GM12878 (cell line): Measurements from ENCODE around the gene NFIX. TPM values are rescaled to one million over a fixed set of nuclear protein-coding genes. Genes with fewer than 3 reads are reported as not detected.

ENCODE experiments used
- ATAC-seq: fragments of 200-7000 bp; cut with Tn5 transposase; 3 replicates; pipeline ENCODE4 v1.9.1; 2020; ENCODE audit warnings: mild to moderate bottlenecking, moderate library complexity
- BruUV-seq: library from RNA; stranded (reverse); fragments of 400-500 nt; replicated peaks from 2 replicates; lab custom pipeline; 2021; lab: Mats Ljungman, UMichigan
- CTCF ChIA-PET: fragments of 300-600 bp; sonication (Branson Sonifier 250); formaldehyde crosslinking; extraction: SDS; loops from one replicate; lab custom pipeline; 2021; ENCODE audit warnings: inconsistent platforms; lab: Yijun Ruan, JAX
- POLR2A ChIA-PET: fragments of 350-600 bp; formaldehyde crosslinking; extraction: SDS; loops from one replicate; lab custom pipeline; 2021; ENCODE audit warnings: inconsistent platforms; lab: Charles Lee
- RAD21 ChIA-PET: fragments of 300-600 bp; sonication (Branson Sonifier 250); formaldehyde crosslinking; loops from one replicate; lab custom pipeline; 2023; ENCODE audit warnings: antibody characterized with exemption; ENCODE audit not compliant: unreplicated experiment; lab: Charles Lee
- SMC1A ChIA-PET: fragments of 300-600 bp; sonication (Branson Sonifier 250); formaldehyde crosslinking; loops from one replicate; lab custom pipeline; 2023; ENCODE audit not compliant: unreplicated experiment, uncharacterized antibody; lab: Charles Lee
- DNase-seq: peaks from one replicate; pipeline ENCODE4 v3.0.0-alpha.2; 2011; ENCODE audit warnings: low read depth, low spot score
- FAIRE-seq: peaks from 3 replicates; lab custom pipeline; 2011; peaks lifted over from hg19 to GRCh38; lab: Jason Lieb, UNC
- H2AFZ ChIP-seq: 2 replicates; pipeline ENCODE4 v1.6.0; 2011; ENCODE audit warnings: low read depth, low read length, control low read depth; ENCODE audit not compliant: control insufficient read depth
- H3K27ac ChIP-seq: 2 replicates; pipeline ENCODE4 v1.5.1; 2011; ENCODE audit warnings: control low read depth; ENCODE audit not compliant: control insufficient read depth, insufficient read depth
- H3K27me3 ChIP-seq, 2 experiments: replicated peaks in 1 of 2; 2 replicates each; pipeline versions ENCODE4 v1.6.0 to v1.6.1; 2011; ENCODE audit warnings: low read length in 1 of 2; ENCODE audit not compliant: control insufficient read depth in 2 of 2, insufficient read depth in 2 of 2
- H3K36me3 ChIP-seq, 2 experiments: 2 replicates each; pipeline ENCODE4 v1.5.1; 2011; ENCODE audit warnings: low read length in 1 of 2; ENCODE audit not compliant: control insufficient read depth in 2 of 2, insufficient read depth in 2 of 2
- H3K4me1 ChIP-seq: 2 replicates; pipeline ENCODE4 v1.6.1; 2011; ENCODE audit warnings: mild to moderate bottlenecking, low read length, moderate library complexity, mixed read lengths; ENCODE audit not compliant: control insufficient read depth, insufficient read depth
- H3K4me2 ChIP-seq: 2 replicates; pipeline ENCODE4 v1.6.0; 2011; ENCODE audit warnings: control low read depth; ENCODE audit not compliant: control insufficient read depth, insufficient read depth
- H3K4me3 ChIP-seq: fragments of 200-600 bp; sonication (generic); 2 replicates; pipeline ENCODE4 v1.5.1; 2016
- H3K79me2 ChIP-seq: 2 replicates; pipeline ENCODE4 v1.6.0; 2011; ENCODE audit warnings: low read length; ENCODE audit not compliant: control insufficient read depth, insufficient read depth
- H3K9ac ChIP-seq: 2 replicates; pipeline ENCODE4 v1.8.0; 2011; ENCODE audit warnings: low read length, control low read depth, mixed read lengths; ENCODE audit not compliant: control insufficient read depth, insufficient read depth
- H3K9me3 ChIP-seq: replicated peaks from 3 replicates; pipeline ENCODE4 v1.5.1; 2011; ENCODE audit warnings: mild to moderate bottlenecking, low read length; ENCODE audit not compliant: control insufficient read depth, insufficient read depth
- H4K20me1 ChIP-seq: 2 replicates; pipeline ENCODE4 v1.6.0; 2011; ENCODE audit not compliant: control insufficient read depth, insufficient read depth
- BCL11A ChIP-seq: IDR thresholded peaks from 2 replicates; pipeline ENCODE4 v1.6.1; 2011; ENCODE audit warnings: low read depth, low read length
- CREM ChIP-seq: IDR thresholded peaks from 2 replicates; pipeline ENCODE4 v1.6.1; 2014; ENCODE audit warnings: antibody characterized with exemption, low read depth
- EED ChIP-seq: sonication (generic); IDR thresholded peaks from 2 replicates; pipeline ENCODE4 v1.6.1; 2016; ENCODE audit warnings: antibody characterized with exemption, low read depth
- EZH2 ChIP-seq: IDR thresholded peaks from 2 replicates; pipeline ENCODE4 v1.6.1; 2012; ENCODE audit warnings: low read depth, mild to moderate bottlenecking, control low read depth, inconsistent platforms, low read length, borderline replicate concordance; ENCODE audit not compliant: control insufficient read depth
- IKZF1 ChIP-seq: fragments of 450-650 bp; conservative IDR thresholded peaks from 2 replicates; pipeline ENCODE4 v1.6.1; 2017; ENCODE audit warnings: antibody characterized with exemption, mild to moderate bottlenecking
- NFYA ChIP-seq: IDR thresholded peaks from 2 replicates; pipeline ENCODE4 v1.6.1; 2011; ENCODE audit warnings: low read depth, mild to moderate bottlenecking, low read length, improper control_type of control experiment, borderline replicate concordance
- NR2C2 ChIP-seq: IDR thresholded peaks from 2 replicates; pipeline ENCODE4 v1.6.1; 2011; ENCODE audit warnings: borderline replicate concordance, low read depth; ENCODE audit not compliant: control insufficient read depth, insufficient read length
- POLR2A ChIP-seq: IDR thresholded peaks from 2 replicates; pipeline ENCODE4 v1.6.1; 2011; ENCODE audit warnings: low read depth, mild to moderate bottlenecking, low read length
- RUNX3 ChIP-seq: IDR thresholded peaks from 2 replicates; pipeline ENCODE4 v1.6.1; 2012; ENCODE audit warnings: low read length, inconsistent platforms
- SMAD1 ChIP-seq: fragments of 450-650 bp; IDR thresholded peaks from 2 replicates; pipeline ENCODE4 v1.6.1; 2018; ENCODE audit warnings: mild to moderate bottlenecking, low read depth; ENCODE audit not compliant: partially characterized antibody
- SMC3 ChIP-seq: IDR thresholded peaks from 2 replicates; pipeline ENCODE4 v1.6.1; 2011; ENCODE audit warnings: low read length, improper control_type of control experiment, borderline replicate concordance
- STAT1 ChIP-seq: fragments of 450-650 bp; conservative IDR thresholded peaks from 2 replicates; pipeline ENCODE4 v1.6.1; 2014; ENCODE audit warnings: antibody characterized with exemption, mild to moderate bottlenecking
- TCF3 ChIP-seq: IDR thresholded peaks from 2 replicates; pipeline ENCODE4 v1.6.1; 2012; ENCODE audit warnings: low read depth, mild to moderate bottlenecking, low read length, borderline replicate concordance; ENCODE audit not compliant: insufficient read depth
- ZNF217 ChIP-seq: fragments of 450-650 bp; IDR thresholded peaks from 2 replicates; pipeline ENCODE4 v1.6.1; 2017; ENCODE audit warnings: antibody characterized with exemption, mild to moderate bottlenecking
- WGBS: methylation state at CpG from one replicate; pipeline ENCODE4 v1.1.6; 2016; ENCODE audit warnings: low lambda C conversion rate; ENCODE audit not compliant: insufficient replicate concordance, insufficient coverage; ENCODE audit errors: missing lambda C conversion rate; 5-methylcytosine and 5-hydroxymethylcytosine counted together
- in situ Hi-C: fragments of 300-500 bp; cut with MboI; formaldehyde crosslinking; loops from 9 replicates; pipeline ENCODE4 v1.14.3; 2018; ENCODE audit warnings: mixed read lengths
- intact Hi-C: fragments of 100-400 bp; cut with micrococcal nuclease; formaldehyde crosslinking; loops from one replicate; pipeline ENCODE4 v1.14.2; 2022; ENCODE audit not compliant: unreplicated experiment
- polyA plus RNA-seq, 11 experiments: library from polyadenylated mRNA; depleted of rRNA in 4 of 11; unstranded in 6 of 11; stranded (reverse) in 5 of 11; fragments of >200 nt; fragmentation: Nextera tagmentation in 4 of 11; fragmentation: Illumina TruSeq in 1 of 11; extraction: Ambion mirVana in 4 of 11; extraction: Trizol in 1 of 11; gene quantifications; 1 replicate in 1 of 11; 2 replicates in 10 of 11; pipeline versions ENCODE4 v1.2.1 to v1.2.3, GENCODE V29; 2011 to 2016; ENCODE audit warnings: inconsistent platforms in 2 of 11, missing spikeins in 2 of 11, low read depth in 1 of 11
- total RNA-seq, 4 experiments: library from RNA; depleted of rRNA in 3 of 4; stranded (reverse); fragments of >200 nt in 3 of 4; fragmentation: Illumina TruSeq in 1 of 4; extraction: Trizol in 1 of 4; gene quantifications; 2 replicates each; pipeline versions ENCODE4 v1.2.1 to v1.2.3, GENCODE V29; 2013 to 2021
- TF ChIP-seq, protein P1 (sequence below): IDR thresholded peaks from 2 replicates; pipeline ENCODE4 v1.6.1; 2011; ENCODE audit warnings: borderline replicate concordance, low read depth, mild to moderate bottlenecking, moderate library complexity, low read length; ENCODE audit not compliant: insufficient read depth, poor library complexity, severe bottlenecking
- TF ChIP-seq, protein P2 (sequence below): fragments of 150-350 bp; IDR thresholded peaks from 2 replicates; pipeline ENCODE4 v1.6.1; 2016; ENCODE audit warnings: low read depth, low read length
- TF ChIP-seq, protein P3 (sequence below): fragments of 150-350 bp; IDR thresholded peaks from 2 replicates; pipeline ENCODE4 v1.6.1; 2014; ENCODE audit warnings: mild to moderate bottlenecking, low read depth, low read length

NFIX gene
- total and polyA plus RNA-seq, 10 of the 15 experiments (the other 5 are each of a cell fraction or from before 2014, with no cell fraction given), result 0.02 to 2.2 (median 0.28) TPM

DNA sequence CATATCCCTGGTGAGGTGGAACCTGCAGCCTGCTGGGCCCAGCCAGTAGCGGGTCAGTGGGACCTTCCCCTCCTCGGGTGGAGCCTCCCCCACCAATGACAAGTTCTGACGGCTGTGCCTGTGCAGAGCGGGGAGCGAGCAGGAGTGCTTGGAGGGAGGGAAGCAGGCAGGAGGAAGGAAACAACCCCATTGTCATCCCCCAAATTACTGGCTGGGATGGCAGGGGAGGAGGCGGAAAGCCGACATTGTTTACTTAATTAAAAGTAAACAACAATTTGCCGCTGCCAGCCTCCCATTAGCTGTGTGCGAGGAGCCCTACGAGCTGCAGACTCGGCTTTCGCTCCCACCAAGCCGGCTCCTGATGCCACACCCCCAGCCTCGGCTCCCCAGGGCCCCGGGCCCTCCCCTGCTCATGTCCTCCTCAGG is 61.9 kb downstream of the NFIX start:
- TF ChIP-seq STAT1 (no peak), BCL11A (no peak), ZNF217 (no peak), TCF3 (no peak), CREM (no peak), POLR2A (no peak), RUNX3 (no peak), IKZF1 (no peak), SMC3 (no peak), NR2C2 (no peak), NFYA (no peak), SMAD1 (no peak), EED (no peak), EZH2 (no peak)
- TF ChIP-seq, protein P1, sequence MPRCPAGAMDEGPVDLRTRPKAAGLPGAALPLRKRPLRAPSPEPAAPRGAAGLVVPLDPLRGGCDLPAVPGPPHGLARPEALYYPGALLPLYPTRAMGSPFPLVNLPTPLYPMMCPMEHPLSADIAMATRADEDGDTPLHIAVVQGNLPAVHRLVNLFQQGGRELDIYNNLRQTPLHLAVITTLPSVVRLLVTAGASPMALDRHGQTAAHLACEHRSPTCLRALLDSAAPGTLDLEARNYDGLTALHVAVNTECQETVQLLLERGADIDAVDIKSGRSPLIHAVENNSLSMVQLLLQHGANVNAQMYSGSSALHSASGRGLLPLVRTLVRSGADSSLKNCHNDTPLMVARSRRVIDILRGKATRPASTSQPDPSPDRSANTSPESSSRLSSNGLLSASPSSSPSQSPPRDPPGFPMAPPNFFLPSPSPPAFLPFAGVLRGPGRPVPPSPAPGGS, result no peak
- TF ChIP-seq, protein P2, sequence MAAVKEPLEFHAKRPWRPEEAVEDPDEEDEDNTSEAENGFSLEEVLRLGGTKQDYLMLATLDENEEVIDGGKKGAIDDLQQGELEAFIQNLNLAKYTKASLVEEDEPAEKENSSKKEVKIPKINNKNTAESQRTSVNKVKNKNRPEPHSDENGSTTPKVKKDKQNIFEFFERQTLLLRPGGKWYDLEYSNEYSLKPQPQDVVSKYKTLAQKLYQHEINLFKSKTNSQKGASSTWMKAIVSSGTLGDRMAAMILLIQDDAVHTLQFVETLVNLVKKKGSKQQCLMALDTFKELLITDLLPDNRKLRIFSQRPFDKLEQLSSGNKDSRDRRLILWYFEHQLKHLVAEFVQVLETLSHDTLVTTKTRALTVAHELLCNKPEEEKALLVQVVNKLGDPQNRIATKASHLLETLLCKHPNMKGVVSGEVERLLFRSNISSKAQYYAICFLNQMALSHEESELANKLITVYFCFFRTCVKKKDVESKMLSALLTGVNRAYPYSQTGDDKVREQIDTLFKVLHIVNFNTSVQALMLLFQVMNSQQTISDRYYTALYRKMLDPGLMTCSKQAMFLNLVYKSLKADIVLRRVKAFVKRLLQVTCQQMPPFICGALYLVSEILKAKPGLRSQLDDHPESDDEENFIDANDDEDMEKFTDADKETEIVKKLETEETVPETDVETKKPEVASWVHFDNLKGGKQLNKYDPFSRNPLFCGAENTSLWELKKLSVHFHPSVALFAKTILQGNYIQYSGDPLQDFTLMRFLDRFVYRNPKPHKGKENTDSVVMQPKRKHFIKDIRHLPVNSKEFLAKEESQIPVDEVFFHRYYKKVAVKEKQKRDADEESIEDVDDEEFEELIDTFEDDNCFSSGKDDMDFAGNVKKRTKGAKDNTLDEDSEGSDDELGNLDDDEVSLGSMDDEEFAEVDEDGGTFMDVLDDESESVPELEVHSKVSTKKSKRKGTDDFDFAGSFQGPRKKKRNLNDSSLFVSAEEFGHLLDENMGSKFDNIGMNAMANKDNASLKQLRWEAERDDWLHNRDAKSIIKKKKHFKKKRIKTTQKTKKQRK, result no peak
- TF ChIP-seq, protein P3, sequence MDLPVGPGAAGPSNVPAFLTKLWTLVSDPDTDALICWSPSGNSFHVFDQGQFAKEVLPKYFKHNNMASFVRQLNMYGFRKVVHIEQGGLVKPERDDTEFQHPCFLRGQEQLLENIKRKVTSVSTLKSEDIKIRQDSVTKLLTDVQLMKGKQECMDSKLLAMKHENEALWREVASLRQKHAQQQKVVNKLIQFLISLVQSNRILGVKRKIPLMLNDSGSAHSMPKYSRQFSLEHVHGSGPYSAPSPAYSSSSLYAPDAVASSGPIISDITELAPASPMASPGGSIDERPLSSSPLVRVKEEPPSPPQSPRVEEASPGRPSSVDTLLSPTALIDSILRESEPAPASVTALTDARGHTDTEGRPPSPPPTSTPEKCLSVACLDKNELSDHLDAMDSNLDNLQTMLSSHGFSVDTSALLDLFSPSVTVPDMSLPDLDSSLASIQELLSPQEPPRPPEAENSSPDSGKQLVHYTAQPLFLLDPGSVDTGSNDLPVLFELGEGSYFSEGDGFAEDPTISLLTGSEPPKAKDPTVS, result no peak
- RAD21 ChIA-PET, result interaction anchor here (1.4 to 1.9 kb wide), 2 partner anchors 24 to 80 kb away, joined by 4 read pairs; no protein-coding TSS in a partner anchor
- no peak for FAIRE-seq

More for the DNA sequence above, 61.9 kb downstream of the NFIX start:
- SMC1A ChIA-PET, result interaction anchor here (0.9 kb wide), 1 partner anchor 76 kb away, joined by 3 read pairs; no protein-coding TSS in a partner anchor
- no peak overlapping the region for H3K9ac ChIP-seq
- intact Hi-C loops (no loop called here), in situ Hi-C loops (no loop called here)
- no peaks in the 10 kb centered on the region for H4K20me1 ChIP-seq
- H2AFZ ChIP-seq, result no peak overlapping the region
- no peak overlapping the region for H3K4me2 ChIP-seq
- no peaks in the 10 kb centered on the region for H3K4me1 ChIP-seq
- WGBS, result 50% methylated on average over 15 of the region's 15 CpGs
- H3K27me3 ChIP-seq, result peaks cover 6 to 7% of the 10 kb centered on the region in 2 experiments
- no TSS peak for BruUV-seq
- H3K36me3 ChIP-seq, result no peaks in the 10 kb centered on the region
- CTCF ChIA-PET, result interaction anchor here (0.9 to 10.9 kb wide), 4 partner anchors 77 to 1246 kb away, joined by 3 to 247 read pairs (median 3); partner anchors contain the start of gene GCDH
- POLR2A ChIA-PET, result interaction anchor here (0.5 kb wide), 2 partner anchors 123 to 1311 kb away, joined by 3 to 4 read pairs; no protein-coding TSS in a partner anchor
- H3K27ac ChIP-seq, result no peak overlapping the region
- H3K9me3 ChIP-seq, result no peaks in the 10 kb centered on the region
- ATAC-seq (no peak), DNase-seq (no peak)
- no peaks in the 10 kb centered on the region for H3K79me2 ChIP-seq
- H3K4me3 ChIP-seq, result no peak overlapping the region
